Esophagus muscularis mucosa (tissue), 4 donors: ENCODE results near the gene CTSF. TPM values are rescaled to one million over a fixed set of nuclear protein-coding genes. Genes with fewer than 3 reads are reported as not detected.
A peak's percentile ranks its signal among the peaks of the same experiment; 100 is the strongest.
"Not testable (repeated sequence)": the region's sequence is repeated elsewhere in the genome, so short reads cannot be mapped to it uniquely, and the experiment has no call there.

Experiments
- DNase-seq: peaks from one replicate; pipeline ENCODE4 v3.0.0-alpha.2; 2017; ENCODE audit errors: extremely low spot score
- H3K27ac ChIP-seq, 4 donors: fragments of 200-600 bp; sonication (generic); replicated peaks in 1 of 4; 1 replicate in 3 of 4; 2 replicates in 1 of 4; pipeline ENCODE4 v1.5.1; 2016 to 2019; ENCODE audit warnings: mild to moderate bottlenecking in 1 of 4
- H3K27me3 ChIP-seq, 4 donors: fragments of 200-600 bp; sonication (generic); one replicate each; pipeline versions ENCODE4 v1.5.1 to v1.6.0; 2016 to 2019
- H3K36me3 ChIP-seq, 4 donors: fragments of 200-600 bp; sonication (generic); one replicate each; pipeline ENCODE4 v1.5.1; 2016 to 2019
- H3K4me1 ChIP-seq, 4 donors: fragments of 200-600 bp; sonication (generic); one replicate each; pipeline ENCODE4 v1.5.1; 2016 to 2019
- H3K4me3 ChIP-seq, 4 donors: fragments of 200-600 bp; sonication (generic); 1 replicate in 2 of 4; 2 replicates in 2 of 4; pipeline ENCODE4 v1.5.1; 2016 to 2019; ENCODE audit warnings: mild to moderate bottlenecking in 4 of 4, moderate library complexity in 1 of 4
- H3K9me3 ChIP-seq, 4 donors: fragments of 200-600 bp; sonication (generic); 1 replicate in 3 of 4; 2 replicates in 1 of 4; pipeline ENCODE4 v1.5.1; 2016 to 2019
- CTCF ChIP-seq, 3 experiments: fragments of 200-600 bp in 2 of 3; fragments of 450-650 bp in 1 of 3; sonication (generic) in 2 of 3; IDR thresholded peaks; one replicate each; pipeline ENCODE4 v1.5.1; 2017 to 2019; ENCODE audit warnings: antibody characterized with exemption in 3 of 3, mild to moderate bottlenecking in 2 of 3, moderate library complexity in 1 of 3
- EP300 ChIP-seq: sonication (generic); formaldehyde crosslinking; IDR thresholded peaks from one replicate; pipeline ENCODE4 v1.6.1; 2017; ENCODE audit warnings: antibody characterized with exemption
- POLR2A ChIP-seq: fragments of 450-650 bp; IDR thresholded peaks from one replicate; pipeline ENCODE4 v1.6.1; 2017; ENCODE audit warnings: antibody characterized with exemption, moderate library complexity, mild to moderate bottlenecking, low read depth
- POLR2AphosphoS5 ChIP-seq, 2 donors: sonication (generic); formaldehyde crosslinking; IDR thresholded peaks; one replicate each; pipeline ENCODE4 v1.6.1; 2017; ENCODE audit warnings: antibody characterized with exemption in 2 of 2
- WGBS: methylation state at CpG from one replicate; pipeline ENCODE4 v1.1.5; 2018; 5-methylcytosine and 5-hydroxymethylcytosine counted together
- intact Hi-C: fragments of 100-400 bp; cut with DNase I; formaldehyde crosslinking; loops from one replicate; pipeline ENCODE4 v1.15.1; 2023
- total RNA-seq, 4 donors: library from RNA; depleted of rRNA; stranded (reverse); fragments of >200 nt; gene quantifications; one replicate each; pipeline versions ENCODE4 v1.1.0 to v1.2.1, GENCODE V29; 2016

Gene CTSF
- total RNA-seq, 4 donors from 2014 or later, result 73.1 to 112 (median 96.6) TPM

- Histone ChIP-seq H3K36me3 (peaks cover 0 to 50% (median 40%) of the 10 kb centered on the region in 4 donors), H3K9me3 (no peaks in the 10 kb centered on the region), H3K4me1 (peaks cover 28 to 48% (median 38%) of the 10 kb centered on the region in 4 donors), H3K27ac (peak overlapping the region in 3 of 4 donors; percentile 16 to 56 (median 31)), H3K4me3 (peak overlapping the region in 1 of 4 donors; percentile 3), H3K27me3 (no peaks in the 10 kb centered on the region)
- TF ChIP-seq POLR2A, result no peak
- no peak for TF ChIP-seq EP300
- peak; percentile 19 to 49 (median 29) for TF ChIP-seq CTCF (IDR thresholded peaks at IDR 0.05)
- peak in 1 of 2 donors; percentile 43 for TF ChIP-seq POLR2AphosphoS5 (IDR thresholded peaks at IDR 0.05)
- no peak for DNase-seq
- intact Hi-C loops, result no loop called here
- 50% methylated on average over 8 of the region's 26 CpGs for WGBS
These were observed 24.9 kb downstream of the CTSF start for GRCh38 chr11:66543263-66544107.

GRCh38 chr11:66542362-66542761 is 26.0 kb downstream of the CTSF start:
- H3K27ac ChIP-seq, result no peak overlapping the region
- no peak for DNase-seq
- 71% methylated on average over 10 of the region's 10 CpGs for WGBS
- no peaks in the 10 kb centered on the region for H3K9me3 ChIP-seq
- H3K4me3 ChIP-seq, result no peak overlapping the region
- H3K27me3 ChIP-seq, result no peaks in the 10 kb centered on the region
- TF ChIP-seq POLR2A (no peak), CTCF (IDR thresholded peaks at IDR 0.05) (no peak), EP300 (no peak), POLR2AphosphoS5 (IDR thresholded peaks at IDR 0.05) (no peak)
- H3K4me1 ChIP-seq, result peaks cover 28 to 40% (median 38%) of the 10 kb centered on the region in 4 donors
- H3K36me3 ChIP-seq, result peaks cover 0 to 56% (median 41%) of the 10 kb centered on the region in 4 donors
- intact Hi-C loops, result no loop called here

GRCh38 chr11:66541892-66542291 is 26.5 kb downstream of the CTSF start:
- TF ChIP-seq CTCF (IDR thresholded peaks at IDR 0.05), result no peak
- TF ChIP-seq EP300, result no peak
- TF ChIP-seq POLR2A, result no peak
- TF ChIP-seq POLR2AphosphoS5 (IDR thresholded peaks at IDR 0.05), result no peak
- H3K9me3 ChIP-seq, result no peaks in the 10 kb centered on the region
- intact Hi-C loops, result no loop called here
- H3K4me1 ChIP-seq, result peaks cover 28 to 38% (median 34%) of the 10 kb centered on the region in 4 donors
- no peaks in the 10 kb centered on the region for H3K27me3 ChIP-seq
- peaks cover 0 to 61% (median 46%) of the 10 kb centered on the region in 4 donors for H3K36me3 ChIP-seq
- 95% methylated on average over 4 of the region's 4 CpGs for WGBS
- H3K27ac ChIP-seq, result no peak overlapping the region
- H3K4me3 ChIP-seq, result no peak overlapping the region
- no peak for DNase-seq

GRCh38 chr11:66540598-66540997 is 27.8 kb downstream of the CTSF start:
- H3K4me3 ChIP-seq, DNase-seq, H3K27me3 ChIP-seq, intact Hi-C loops, H3K9me3 ChIP-seq, H3K27ac ChIP-seq: not testable (repeated sequence)
- Histone ChIP-seq H3K36me3 (peaks cover 0 to 74% (median 59%) of the 10 kb centered on the region in 4 donors), H3K4me1 (peaks cover 20 to 29% (median 25%) of the 10 kb centered on the region in 4 donors)
- WGBS, result 83% methylated on average over 8 of the region's 8 CpGs

- Histone ChIP-seq H3K36me3 (peaks cover 0 to 82% (median 65%) of the 10 kb centered on the region in 4 donors), H3K4me1 (peaks cover 13 to 23% (median 18%) of the 10 kb centered on the region in 4 donors), H3K4me3 (no peak overlapping the region), H3K9me3 (no peaks in the 10 kb centered on the region), H3K27me3 (no peaks in the 10 kb centered on the region), H3K27ac (no peak overlapping the region)
- 97% methylated on average over 8 of the region's 10 CpGs for WGBS
- TF ChIP-seq POLR2A, result no peak
- TF ChIP-seq POLR2AphosphoS5 (IDR thresholded peaks at IDR 0.05), result no peak
- TF ChIP-seq CTCF (IDR thresholded peaks at IDR 0.05), result no peak
- no peak for TF ChIP-seq EP300
- DNase-seq, result no peak
- intact Hi-C loops, result no loop called here
These were observed 28.6 kb downstream of the CTSF start for GRCh38 chr11:66539870-66540213.
